CD4-positive, alpha-beta T cell treated with Interferon alpha-2 for 1 hour (primary cell): ENCODE measurements around the gene DLGAP1.
"Not testable (repeated sequence)": the region's sequence is repeated elsewhere in the genome, so short reads cannot be mapped to it uniquely, and the experiment has no call there.

Experiments
- DNase-seq, 2 donors: peaks; one replicate each; pipeline ENCODE4 v3.0.0-alpha.2; 2020 to 2022

Gene DLGAP1

DNA sequence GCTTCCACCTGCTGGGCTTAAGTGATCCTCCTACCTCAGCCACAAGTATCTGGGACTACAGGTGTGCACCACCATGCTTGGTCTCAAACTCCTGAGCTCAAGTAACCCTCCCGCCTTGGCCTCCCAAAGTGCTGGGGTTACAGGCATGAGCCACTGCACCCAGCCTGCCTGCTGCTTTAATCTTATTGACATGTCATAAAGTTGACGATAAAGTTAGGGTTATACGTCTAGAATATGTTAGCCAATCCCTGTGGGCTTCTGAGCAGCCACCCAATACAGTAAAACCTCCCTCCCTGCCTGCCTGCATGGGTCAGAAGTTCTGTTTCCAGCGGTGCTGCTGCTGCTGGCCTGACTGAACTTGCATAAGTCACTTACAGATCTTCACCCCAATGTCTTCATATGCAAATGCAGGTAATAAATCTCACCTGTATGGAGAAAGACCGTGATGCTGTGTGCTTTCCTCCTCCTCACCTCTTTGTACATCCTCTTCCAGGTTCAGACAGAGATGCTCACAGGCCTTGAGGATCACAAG lies 975.1 kb downstream of the DLGAP1 start:
- no peak for DNase-seq

DNA sequence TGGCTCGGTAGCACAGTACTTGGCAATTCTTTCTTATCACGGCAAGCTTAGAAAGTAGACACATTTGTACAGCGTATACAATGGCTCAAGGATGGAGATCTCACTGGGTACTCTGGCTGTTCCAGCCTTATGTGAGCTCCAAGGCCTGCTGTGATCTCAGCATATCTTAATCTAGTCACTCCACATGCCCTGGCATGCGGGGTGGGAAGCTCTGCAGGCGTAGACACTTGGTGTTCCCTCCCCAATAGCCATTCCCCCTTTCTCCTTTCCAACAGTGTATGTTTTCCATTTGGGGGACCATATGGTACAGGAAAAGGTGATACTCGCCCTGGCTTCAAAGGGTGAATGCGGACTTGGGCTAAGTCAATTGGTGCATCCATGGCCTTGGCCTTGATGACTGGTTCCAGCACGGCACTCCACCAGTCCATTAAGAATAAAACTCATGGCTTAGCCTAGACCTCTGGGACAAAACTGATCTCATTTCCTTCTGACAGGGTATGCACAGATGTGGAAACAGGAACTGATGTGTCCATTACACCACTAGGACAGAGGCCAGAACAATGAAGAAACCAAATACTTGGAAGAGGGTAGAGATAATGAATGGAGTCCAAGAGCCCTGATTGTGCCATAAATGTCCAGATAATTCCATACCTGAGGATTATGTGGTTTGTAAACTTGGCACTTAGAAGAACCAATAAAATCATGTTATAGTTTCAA lies 976.7 kb downstream of the DLGAP1 start:
- DNase-seq, result no peak

DNA sequence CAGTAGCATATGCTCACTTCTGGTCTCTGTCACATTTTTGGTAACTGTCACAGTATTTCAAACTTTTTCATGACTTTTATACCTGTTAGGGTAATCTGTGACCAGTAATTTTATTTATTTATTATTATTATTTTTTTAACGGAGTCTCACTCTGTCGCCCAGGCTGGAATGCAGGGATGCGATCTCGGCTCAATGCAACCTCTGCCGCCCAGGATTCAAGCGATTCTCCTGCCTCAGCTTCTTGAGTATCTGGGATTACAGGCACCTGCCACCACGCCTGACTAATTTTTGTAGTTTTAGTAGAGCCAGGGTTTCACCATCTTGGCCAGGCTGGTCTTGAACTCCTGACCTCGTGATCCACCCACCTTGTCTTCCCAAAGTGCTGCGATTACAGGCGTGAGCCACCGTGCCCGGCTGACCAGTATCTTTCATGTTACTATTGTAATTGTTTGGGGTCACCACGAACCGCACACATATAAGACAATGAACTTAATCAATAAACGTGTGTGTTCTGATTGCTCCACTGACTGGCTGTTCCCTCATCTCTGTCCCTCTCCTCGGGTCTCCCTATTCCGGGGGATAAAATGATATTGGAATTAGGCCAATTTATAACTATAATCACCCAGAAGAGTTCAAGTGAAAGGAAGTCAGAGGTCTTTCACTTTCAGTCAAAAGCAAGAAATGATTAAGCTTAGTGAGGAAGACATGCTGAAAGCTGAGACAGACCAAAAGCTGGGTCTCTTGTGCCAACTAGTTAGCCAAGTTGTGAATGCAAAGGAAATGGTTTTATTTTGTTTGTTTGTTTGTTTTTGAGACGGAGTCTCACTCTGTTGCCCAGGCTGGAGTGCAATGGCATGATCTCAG lies 982.2 kb downstream of the DLGAP1 start:
- DNase-seq, result no peak

DNA sequence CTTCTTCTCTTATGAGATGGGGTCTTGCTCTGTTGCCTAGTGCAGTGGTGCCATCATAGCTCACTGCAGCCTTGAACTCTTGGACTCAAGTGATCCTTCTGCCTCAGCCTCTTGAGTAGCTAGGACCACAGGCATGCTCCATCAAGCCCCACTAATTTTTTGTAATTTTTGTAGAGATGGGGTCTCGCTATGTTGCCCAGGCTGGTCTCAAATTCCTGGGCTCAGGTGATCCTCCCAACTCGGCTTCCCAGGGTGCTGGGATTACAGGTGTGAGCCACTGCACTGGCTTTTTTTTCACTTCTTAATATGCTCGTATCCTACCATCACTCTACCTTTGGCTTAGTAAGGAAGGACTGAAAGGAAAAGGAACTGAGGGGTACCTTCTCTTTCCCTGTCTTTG lies 983.0 kb downstream of the DLGAP1 start:
- DNase-seq, result not testable (repeated sequence)

DNA sequence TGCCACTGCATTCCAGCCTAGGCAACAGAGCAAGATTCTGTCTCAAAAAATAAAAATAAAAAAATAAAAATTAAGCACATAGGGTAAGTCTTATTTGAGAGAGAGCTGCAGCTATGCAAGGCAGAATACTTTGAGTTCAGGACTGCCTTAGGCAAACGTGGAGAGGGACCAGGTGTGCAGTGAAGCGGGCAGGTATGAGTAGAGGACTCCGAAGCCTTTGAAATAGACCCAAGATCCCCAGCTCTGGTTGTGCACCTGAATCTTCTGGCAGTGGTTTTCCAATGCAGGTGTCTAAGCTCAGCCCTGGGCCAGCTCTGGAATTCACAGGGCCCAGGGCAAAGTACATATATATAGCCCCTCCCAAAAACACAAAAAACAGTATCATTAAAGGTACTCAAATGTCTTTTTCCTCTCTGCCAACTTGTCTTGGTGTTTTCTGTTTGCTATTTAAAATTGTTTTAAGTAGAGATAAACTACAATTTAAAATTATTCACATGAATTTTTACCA lies 983.9 kb downstream of the DLGAP1 start:
- DNase-seq, result no peak

DNA sequence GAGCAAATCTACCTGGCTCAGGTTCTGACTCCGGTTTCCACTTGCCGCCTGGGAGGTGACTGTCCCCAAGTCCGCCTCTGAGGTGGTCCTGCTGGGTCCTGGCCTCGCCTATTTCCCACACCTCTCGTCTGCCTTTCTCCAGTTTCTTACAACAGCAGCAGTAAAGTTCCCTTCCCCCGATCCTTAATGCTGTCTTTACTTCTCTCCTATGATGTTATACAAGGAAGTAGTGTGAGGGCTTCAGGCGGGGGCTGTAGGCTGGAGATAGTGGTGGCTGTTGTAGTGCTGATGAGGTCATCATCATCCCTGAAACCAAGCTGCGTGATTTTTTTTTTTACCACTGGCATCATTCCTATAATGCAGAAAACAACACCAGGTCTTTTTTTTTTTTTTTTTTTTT lies 986.3 kb downstream of the DLGAP1 start:
- DNase-seq, result no peak

DNA sequence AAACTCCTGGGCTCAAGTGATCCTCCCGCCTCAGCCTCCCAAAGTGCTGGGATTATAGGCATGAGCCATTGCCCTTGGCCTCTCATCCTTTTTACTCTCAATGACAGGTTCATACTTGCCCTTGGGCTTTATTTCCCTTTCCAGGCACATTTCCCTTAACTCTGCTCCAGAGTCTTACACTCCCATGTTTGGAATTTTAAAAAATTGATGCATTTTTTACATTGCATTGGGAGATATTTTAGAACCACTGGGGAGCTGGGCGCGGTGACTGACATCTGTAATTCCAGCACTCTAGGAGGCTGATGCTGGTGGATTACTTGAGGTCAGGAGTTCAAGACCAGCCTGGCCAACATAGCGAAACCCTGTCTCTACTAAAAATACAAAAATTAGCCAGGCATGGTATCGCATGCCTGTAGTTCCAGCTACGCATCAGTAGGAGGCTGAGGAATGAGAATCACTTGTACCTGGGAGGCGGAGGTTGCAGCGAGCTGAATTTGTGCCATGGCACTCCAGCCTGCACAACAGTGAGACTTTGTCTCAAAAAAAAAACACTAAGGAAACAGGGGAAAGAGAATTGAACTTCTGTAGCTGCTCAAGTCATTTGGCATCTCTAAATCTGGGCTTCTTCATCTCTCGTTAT lies 986.9 kb downstream of the DLGAP1 start:
- no peak for DNase-seq

DNA sequence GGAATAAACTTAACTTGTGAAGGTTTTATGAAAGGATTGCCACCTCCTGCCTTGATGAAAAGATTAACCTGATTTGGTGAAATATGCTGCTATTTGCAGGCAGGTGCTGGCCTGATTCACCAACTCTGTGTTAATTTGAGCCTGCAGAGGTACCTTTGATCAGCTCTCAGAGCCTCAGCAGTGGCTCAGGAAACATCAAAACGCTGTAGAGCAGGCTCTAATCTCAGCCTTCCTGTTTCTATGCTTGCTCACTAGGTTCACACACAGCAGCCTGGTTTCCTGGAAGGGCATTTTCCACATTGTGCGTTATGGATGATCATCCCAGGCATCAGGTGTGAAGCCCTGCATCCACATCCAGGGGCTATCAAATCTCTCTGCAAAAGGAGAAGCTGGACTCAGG lies 988.2 kb downstream of the DLGAP1 start:
- DNase-seq, result peak in 1 of 2 donors; percentile 20

DNA sequence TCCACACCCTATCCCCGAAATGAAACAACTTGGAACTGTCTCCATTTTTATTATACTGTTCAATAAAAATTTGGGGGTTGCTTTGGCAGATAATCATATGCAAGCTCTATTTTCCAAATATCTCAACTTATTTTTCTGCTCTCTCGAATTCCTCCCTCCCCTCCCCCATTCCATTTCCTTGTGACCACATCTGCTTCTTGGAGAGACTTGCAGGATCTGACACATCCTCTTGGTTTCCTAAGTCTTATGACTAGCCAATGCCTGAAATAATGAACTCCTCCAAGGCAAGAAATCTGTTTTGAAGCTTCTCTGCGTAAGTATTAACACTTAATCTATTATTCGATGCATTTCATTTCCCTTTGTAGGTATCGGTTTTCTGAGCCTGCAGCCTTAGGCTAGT lies 989.1 kb downstream of the DLGAP1 start:
- DNase-seq, result no peak

DNA sequence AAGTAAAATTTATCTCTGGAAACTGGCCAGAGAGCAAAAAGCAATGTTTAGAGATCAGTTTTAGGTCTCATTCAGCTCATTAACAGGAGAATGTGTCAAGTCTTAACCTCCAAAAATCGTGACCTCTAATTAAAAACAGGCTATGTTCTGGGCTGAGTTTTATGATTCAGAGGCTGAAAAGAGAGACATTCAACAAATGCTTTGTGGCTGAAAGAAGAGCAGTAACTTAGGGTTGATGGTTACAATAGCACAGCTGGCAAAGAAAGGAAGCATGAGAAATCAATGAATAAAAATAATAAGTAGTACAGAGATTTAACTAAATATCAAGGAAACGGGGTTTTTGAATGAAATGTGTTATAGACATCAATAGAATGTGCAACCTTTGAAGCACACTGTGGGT lies 992.1 kb downstream of the DLGAP1 start:
- DNase-seq, result no peak

DNA sequence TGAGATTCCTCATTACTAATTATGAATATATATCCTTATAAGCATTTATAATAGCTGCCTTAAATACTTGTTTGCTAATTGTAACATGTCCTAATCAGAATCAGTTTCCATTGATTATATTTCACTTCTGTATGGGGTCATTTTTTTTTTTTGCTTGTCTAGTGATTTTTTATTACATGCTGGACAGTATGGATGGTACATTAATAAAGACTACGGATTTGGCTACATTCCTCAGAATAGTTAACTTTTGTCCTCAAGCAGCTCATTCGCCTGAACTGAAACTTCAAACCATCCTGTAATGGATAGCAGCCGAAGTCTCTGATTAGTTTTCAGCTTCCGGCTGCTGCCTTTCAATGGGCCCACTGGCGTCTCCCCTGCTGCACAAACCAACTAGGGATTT lies 993.4 kb downstream of the DLGAP1 start:
- no peak for DNase-seq

DNA sequence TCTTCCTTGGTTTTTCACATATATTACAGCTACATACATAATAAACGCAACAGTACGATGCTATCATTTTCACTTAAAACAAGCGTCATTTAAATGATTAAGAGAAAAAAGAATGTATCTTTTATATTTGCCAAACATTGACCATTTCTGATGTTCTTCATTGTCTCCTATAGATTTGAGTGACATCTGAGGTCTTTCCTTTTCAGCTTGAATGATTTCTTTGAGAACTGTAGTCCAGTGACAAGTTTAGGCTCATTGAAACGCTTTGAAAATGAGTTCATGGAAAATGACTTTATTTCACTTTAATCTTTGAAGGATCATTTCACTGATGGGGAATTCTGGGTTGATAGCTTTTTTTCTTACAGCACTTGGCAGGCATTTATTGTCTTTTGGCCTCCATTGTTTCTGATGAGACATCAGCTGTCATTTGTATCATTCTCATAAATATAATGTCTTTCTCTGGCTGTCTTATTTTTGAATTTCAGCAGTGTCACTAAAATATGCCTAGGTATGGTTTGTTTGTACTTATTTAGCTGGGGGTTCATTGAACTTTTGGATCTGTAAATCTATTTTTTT lies 994.2 kb downstream of the DLGAP1 start:
- no peak for DNase-seq

DNA sequence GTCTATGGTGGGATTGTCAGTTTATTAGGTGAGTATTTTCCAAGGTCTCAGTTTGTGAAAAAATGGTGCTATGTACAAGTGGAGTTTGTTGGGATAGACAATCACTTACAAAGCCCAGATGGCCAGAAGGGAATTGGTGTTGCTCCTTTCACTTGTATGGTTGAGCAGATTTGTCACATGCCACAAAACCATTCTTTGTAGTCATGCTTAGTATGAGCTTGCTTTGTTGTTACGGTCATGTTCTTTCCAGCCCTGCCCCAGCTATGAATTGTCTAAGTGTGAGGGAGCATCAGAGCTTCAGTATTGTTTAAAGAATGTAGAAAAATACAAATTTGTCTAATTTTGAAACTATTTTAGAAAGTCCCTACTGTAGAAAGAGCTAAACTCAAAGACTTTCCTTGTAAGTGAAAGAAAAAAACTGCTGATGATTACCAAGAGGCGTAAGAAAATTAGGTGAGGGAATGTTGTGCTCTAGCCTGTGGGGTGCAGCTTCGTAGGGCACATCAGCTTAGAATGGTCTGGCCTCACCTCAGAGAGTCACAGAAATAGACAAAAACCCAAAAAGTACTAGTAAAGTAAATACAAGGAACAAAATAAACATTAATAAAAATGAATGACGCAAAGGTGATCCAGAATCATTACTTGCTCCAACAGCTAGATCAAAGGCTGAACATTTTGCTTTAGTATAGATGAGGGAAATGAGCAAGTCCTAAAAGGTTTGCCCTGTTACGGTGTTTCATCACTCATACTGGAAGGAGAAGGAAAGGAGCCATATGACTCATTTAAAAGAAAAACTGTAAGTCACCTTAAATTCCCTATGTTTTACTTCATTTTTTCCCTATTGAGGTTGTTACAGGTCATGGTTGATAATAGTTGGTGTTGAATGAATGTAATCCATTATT lies 995.9 kb downstream of the DLGAP1 start:
- peak in 1 of 2 donors; percentile 34 for DNase-seq

DNA sequence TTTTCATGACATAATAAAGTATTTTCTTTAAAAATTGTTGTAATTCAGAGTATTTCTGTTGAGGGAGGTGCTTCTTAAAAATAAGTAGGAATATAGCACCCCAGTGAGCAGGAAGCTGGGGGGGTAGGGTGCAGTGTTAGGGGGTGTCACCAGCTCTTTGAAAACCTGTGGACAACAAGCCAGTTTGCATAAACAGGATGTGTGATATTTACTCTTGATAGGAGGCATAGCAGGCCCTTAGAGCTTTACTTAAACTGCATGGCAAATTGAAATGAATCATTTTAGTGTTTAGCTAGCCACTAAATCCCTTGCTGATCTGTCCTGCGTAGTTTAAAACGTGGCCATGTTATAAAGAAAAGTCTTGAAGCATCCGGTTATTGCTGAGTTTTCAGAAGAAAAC lies 996.7 kb downstream of the DLGAP1 start:
- DNase-seq, result peak in 1 of 2 donors; percentile 58

DNA sequence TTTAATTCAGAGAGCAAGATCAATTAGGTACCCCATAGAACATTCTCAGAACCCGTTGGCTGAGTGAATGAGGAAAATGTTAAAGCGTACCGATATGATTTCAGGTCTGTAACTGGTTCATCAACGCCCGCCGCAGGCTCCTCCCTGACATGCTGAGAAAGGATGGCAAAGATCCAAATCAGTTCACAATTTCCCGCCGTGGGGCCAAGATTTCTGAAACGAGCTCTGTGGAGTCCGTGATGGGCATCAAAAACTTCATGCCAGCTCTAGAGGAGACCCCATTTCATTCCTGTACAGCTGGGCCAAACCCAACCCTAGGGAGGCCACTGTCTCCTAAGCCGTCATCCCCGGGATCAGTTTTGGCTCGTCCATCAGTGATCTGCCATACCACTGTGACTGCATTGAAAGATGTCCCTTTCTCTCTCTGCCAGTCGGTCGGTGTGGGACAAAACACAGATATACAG lies 997.8 kb downstream of the DLGAP1 start:
- no peak for DNase-seq

DNA sequence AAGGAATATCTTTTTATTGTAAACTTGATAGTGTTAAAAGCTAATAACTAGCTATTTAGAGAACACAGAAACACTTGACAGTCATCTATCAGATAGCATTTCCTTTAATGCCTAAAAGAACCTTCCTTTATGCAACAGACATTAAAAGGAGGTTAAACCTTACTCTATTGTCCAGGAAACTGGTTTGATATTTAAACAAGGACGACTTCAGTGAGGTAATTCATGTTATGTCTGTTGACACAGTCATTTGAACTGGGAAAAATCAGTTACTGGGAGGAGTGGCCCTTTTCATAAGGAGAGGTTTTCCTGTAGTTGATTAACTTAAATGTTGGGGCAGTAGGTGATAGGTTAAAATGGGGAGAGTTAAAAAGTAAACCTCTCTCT lies 998.4 kb downstream of the DLGAP1 start:
- no peak for DNase-seq

DNA sequence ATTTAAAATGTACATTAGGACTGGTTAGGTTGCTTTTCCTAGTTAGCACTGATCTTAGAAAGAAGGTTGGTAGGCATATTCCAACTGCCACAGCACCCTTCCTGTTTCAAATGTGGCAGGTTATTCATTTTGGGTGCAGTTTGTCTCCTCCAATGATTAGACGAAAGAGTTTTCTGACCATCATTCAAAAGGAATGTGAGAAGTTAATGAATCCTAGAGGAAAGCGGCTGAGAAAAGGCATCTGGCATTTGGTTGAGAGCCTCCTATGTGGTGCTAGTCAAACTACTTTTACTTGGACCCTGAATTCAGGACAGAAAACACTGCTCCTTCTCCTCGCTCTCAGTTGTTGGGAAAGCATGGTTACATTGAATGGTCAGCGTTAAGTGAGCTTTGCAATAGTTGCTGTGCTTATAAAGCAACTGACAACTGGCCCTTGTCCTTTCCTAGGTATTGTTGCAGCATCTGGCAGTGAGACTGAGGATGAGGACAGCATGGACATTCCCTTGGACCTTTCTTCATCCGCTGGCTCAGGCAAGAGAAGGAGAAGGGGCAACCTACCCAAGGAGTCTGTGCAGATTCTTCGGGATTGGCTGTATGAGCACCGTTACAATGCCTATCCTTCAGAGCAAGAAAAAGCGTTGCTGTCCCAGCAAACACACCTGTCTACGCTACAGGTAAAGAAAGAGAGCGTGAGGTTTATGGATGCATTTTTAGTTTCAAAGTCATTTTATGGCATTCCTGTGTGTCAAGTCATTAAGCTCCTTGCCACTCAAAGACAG lies 999.0 kb downstream of the DLGAP1 start:
- no peak for DNase-seq

DNA sequence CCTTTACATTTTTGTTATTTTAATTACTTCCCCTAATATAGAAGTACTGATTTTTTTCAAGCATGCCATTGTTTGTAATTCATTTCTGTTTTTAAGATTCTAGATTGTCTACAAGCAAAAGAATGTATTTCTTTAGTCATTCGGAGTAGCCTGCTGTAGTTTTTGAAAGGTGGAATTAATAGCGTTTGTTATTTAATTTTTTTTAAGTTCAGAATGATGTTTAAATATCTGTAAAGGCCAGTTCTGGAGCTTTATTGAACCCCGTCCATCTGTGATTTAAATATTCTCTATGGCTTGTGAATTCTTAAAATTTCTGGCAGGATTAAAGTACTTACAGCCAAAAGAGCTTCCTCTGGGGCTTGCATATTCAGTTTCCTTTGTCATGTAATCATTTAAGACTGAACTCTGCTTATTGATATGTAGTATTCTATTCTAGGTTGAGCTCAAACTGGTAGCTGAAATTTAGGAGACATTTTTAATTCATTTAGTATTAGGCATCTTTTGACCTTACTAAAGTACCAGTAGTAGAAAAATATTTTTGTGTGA lies 999.9 kb downstream of the DLGAP1 start:
- DNase-seq, result no peak

DNA sequence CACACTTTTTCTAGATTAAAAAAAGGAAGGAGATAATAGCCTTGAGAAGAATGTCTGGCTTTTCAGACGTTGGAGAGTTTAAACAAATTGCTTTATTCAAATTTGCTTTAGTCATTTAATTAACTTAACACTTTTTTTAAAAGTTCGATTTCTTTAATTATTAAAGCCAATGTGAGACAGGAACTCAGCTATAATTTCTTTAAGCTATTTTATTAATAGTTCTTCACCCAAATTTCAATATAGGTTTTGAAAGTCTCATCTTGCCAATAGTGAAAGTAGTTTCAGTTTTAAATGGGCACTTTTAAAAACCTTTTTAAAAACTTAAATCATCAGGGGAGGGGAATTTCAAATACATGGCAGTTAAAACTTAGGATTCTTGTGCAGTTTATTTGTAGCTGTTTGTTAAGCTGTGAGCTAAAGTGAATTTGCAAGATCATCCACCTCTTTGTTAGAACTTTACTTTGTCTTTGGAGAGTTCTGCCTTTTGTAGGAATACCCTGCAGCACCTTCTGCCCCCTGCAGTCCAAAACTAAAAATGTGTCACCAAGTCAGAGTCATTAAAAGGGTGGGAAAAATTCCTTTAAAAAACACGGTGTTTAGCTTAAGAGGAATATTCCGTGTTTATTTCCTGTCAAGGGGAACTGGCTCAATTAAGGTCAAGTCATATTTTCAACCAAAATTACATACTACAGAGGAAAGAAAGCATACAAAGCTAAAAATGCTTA lies 1000.6 kb downstream of the DLGAP1 start:
- peak; percentile 45 to 69 for DNase-seq
